HEK293T (cell line): Measurements from ENCODE around the gene RAD51B.

Source experiments
- ELF4 ChIP-seq: fragments of 450-650 bp; IDR thresholded peaks from 2 replicates; pipeline ENCODE4 v1.6.1; 2017; ENCODE audit warnings: antibody characterized with exemption
- LEF1 ChIP-seq: fragments of 450-650 bp; IDR thresholded peaks from 2 replicates; pipeline ENCODE4 v1.6.1; 2017; ENCODE audit warnings: mild to moderate bottlenecking, borderline replicate concordance
- SP1 ChIP-seq: fragments of 450-650 bp; IDR thresholded peaks from 2 replicates; pipeline ENCODE4 v1.6.1; 2017
- TARDBP ChIP-seq: fragments of 450-650 bp; IDR thresholded peaks from 2 replicates; pipeline ENCODE4 v1.6.1; 2016

GRCh38 chr14:67815573-67816225 is 3.9 kb upstream of the RAD51B start:
- no peak for TF ChIP-seq TARDBP
- TF ChIP-seq LEF1: no peak
- no peak for TF ChIP-seq ELF4
- no peak for TF ChIP-seq SP1
